NOMO-1 treated with dmso at 0.1 percent for 144 hours (cell line): ENCODE data around the gene ACOD1.
"Not testable (repeated sequence)": the region's sequence is repeated elsewhere in the genome, so short reads cannot be mapped to it uniquely, and the experiment has no call there.

Experiments
- DNase-seq: peaks from one replicate; lab custom pipeline; 2025; ENCODE audit not compliant: unreplicated experiment; lab: John Stamatoyannopoulos, UW

ACOD1 gene

DNA sequence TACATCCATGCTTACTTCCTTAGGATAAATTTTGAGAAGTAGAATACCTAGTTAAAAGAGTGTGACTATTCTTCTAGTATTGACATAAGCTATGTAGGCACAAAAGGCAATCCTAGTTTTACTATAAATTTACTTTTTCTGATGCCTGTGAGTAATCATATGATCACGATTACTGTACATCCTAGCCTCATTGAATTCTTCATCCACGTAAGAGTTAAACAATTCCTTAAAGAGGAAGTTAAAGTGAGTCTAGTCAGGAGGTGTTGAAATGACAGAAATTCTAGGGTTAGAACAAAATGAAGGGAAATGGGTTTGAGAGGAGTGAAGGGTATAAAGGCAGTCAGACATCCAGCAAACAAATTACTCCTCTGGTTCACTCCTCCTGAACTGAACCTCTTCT, at the start of gene ACOD1:
Gene ACOD1, plus strand, starts transcription at position 363 of the 400 bp plus-strand sequence. CDS start 48 bp downstream, outside the sequence.
- DNase-seq, result peak; percentile 78

DNA sequence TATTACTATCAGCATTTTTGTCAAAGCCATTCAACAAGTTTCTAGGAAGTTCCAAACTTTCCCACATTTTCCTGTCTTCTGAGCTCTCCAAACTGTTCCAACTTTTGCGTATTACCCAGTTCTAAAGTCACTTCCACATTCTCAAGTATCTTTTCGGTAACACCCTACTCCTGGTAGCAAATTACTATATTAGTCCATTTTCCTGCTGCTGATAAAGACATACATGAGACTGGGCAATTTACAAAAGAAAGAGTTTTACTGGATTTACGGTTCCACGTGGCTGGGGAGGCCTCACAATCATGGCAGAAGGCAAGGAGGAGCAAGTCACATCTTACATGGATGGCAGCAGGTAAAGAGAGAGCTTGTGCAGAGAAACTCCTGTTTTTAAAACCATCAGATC, 49.2 kb upstream of the ACOD1 start:
- not testable (repeated sequence) for DNase-seq

DNA sequence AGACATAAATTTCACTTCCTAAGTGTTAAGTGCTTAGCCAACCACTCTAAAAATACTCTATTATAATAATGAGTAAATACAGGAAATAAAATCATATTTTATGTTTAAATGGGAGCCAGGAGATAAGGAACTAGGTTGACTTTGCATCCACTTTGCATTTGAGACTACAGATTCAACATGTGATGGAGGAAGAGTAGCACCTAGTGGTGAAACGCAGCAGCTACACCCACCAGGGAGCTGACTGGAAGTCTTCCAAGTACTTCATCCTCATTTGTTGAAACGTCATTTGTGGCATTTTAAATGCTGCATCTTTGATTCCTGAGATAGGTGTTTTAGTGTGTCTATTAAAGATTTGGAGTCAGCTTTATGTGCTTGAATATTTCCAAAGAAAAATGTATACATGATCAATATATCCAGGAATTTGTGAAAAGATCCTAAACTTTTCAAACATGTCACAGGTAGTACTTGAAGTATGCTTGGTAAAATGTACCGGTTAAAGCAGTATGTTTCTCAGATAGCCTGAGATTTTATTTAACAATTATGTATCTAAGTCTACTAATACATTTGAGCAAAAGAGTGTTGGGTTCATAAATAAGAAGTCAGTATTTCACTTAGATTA, 44.7 kb upstream of the ACOD1 start:
- DNase-seq, result peak; percentile 28

DNA sequence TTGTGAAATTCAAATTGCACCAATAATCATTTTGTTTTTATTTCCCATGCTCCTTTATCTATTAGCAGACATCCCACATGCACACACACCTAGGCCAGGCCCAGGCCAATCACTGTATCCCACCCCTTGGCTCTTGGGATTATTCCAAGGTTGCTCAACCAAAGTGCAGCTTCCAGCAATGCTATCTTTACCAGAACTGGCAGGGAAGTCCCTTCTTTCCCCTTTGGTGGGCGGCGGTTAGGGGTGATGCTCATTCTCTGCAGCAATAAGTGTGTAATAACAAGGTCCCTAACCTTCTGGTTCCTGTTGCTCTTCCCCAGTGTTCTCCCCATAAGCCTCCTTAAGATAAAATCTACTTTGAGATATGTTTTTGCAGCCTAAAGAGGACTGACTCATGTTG, 43.8 kb upstream of the ACOD1 start:
- no peak for DNase-seq

DNA sequence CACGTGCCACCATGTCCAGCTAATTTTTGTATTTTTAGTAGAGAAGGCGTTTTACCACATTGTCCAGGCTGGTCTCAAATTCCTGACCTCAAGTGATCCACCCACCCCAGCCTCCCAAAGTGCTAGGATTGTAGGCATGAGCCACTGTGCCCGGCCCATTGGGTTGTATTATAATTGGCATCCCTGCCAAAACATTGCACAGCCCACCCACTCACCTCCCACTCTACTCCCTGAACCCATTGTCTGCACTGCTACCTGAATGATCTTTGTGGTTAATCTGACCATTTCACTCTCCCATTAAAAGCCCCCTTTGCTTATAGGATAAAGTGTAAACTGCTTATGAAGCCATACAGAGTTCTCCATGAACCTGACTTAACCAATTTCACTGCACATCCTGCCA, 35.8 kb upstream of the ACOD1 start:
- DNase-seq, result no peak

DNA sequence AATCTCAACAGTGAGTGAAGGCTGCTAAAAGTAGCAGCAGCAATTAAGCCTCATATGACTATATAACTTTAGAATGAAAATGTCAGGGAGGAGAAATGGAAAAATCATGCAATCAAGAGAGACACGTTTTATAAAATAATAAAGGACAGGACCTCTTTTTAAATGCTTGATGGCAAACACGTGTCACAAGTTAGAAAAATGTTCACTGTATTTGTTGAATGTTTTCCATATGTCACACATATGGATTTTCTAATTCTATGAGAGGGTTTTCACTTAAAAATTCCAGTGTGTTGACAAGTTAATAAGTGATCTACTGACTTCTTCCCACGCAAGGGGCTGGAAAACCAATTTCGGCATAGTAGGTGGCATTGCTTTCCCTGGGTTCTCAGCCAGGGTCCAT, 34.4 kb upstream of the ACOD1 start:
- no peak for DNase-seq

DNA sequence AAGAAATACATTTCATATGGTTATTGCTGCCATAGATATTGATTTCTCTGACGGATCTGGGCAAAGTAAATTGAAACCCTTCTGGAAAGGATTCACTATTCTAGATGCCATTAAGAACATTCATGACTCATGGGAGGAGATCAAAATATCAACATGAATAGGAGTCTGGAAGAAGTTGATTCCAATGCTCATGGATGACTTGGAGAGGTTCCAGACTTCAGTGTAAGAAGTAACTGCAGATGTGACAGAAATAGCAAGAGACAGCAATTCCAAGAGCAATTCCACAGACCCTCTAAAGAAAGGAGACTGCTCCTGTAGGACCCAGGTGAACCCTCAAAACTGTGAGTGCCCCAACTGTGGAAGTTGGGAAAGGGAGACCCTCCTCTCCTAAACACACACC, 31.2 kb upstream of the ACOD1 start:
- no peak for DNase-seq

DNA sequence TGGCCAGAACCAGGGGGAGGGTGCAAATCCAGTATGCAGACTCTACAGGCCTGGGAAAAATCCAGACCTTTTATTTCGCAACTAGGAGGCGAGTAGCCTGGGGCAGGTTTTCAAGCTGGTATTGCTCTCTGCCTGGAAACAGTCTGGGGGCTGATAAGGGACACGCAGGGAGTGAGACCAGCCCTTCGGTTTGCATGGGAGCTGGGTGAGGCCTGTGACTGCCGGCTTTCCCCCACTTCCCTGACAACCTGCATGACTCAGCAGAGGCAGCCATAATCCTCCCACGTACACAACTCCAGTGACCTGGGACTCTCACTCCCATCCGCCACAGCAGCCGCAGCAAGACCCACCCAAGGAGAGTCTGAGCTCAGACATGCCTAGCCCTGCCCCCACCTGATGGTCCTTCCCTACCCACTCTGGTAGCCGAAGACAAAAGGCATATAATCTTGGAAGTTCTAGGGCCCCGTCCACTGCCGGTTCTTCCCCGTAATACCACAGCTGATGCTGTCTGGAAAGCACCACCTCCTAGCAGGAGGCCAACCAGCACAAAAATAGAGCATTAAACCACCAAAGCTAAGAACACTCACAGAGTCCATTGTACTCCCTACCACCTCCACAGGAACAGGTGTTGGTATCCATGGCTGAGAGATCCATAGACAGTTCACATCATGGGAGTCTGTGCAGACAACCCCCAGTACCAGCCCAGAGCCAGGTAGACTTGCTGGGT, 30.4 kb upstream of the ACOD1 start:
- not testable (repeated sequence) for DNase-seq

DNA sequence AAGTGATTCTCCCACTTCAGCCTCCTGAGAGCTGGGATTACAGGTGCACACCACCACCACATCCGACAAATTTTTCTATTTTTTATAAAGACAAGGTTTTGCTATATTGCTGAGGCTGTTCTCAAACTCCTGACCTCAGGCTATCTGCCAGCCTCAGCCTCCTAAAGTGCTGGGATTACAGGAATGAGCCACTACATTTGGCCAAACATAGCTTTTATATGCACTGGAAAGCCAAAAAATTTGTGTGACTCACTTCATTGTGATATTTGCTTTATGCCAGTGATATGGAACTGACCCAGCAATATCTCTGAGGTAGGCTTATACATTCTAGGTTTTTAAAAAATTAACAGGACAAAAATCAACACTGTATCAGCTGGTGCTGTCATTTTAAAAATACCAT, 26.8 kb upstream of the ACOD1 start:
- no peak for DNase-seq

DNA sequence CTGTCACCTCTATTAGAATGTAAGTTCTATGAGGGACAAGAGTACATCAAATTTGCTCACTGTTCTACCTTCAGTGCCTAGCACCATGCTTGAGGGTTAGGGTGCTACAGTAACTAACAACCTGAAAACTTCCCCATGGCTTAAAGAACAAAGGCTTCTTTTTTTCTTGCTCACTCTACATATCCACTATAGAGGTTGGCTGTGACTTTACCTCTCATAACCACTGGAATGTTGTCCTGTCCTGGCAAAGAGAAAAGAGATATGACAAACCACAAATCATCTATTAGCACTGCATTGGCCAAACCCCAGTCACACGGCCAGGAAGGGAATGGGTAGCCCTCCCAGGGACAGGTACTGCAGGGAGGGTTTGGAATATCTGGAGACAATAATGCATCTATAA, 23.2 kb upstream of the ACOD1 start:
- DNase-seq, result no peak

DNA sequence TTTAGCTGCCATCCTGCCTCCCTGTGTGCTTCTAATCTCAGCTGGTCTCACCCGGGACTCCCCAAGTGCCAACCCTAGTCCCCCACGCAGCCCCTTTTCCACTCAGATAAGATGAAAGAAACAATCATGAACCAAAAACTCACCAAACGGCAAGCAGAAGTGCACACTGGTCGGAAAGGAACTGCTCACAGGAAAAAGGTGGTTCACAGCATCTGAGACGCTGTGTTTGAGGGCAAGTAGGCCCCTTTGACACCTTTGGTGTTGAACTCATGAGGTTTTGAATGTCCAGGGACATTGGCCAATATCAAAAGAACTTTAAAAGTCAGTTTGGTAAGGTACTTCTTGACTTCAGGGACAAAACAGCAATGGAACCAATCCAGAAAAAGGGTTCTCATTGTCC, 20.4 kb upstream of the ACOD1 start:
- DNase-seq, result no peak

DNA sequence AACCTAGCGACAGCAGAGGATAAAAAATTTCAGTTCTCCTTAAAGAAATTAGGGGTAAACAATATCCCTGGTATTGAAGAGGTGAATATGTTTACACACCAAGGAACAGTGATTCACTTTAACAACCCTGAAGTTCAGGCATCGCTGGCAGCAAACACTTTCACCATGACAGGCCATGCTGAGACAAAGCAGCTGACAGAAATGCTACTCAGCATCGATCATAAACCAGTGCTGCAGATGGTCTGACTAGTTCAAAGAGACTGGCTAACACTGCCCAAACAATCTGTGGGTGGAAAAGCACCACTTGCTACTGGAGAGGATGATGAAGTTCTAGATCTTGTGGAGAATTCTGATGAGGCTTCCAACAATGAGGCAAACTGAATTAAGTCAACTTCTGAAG, 19.9 kb upstream of the ACOD1 start:
- no peak for DNase-seq

DNA sequence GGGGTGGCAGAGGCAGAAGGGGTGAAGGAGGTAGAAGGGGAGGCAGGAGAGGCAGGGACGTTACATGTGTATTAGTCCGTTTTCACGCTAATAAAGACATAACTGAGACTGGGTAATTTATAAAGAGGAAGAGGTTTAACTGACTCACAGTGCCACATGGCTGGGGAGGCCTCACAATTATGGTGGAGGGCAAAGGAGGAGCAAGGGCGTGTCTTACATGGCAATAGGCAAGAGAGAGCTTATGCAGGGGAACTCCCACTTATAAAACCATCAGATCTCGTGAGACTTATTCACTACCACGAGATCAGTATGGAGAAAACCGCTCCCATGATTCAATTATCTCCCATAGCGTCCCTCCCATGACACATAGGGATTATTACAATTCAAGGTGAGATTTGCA, 19.0 kb upstream of the ACOD1 start:
- DNase-seq, result peak; percentile 25

DNA sequence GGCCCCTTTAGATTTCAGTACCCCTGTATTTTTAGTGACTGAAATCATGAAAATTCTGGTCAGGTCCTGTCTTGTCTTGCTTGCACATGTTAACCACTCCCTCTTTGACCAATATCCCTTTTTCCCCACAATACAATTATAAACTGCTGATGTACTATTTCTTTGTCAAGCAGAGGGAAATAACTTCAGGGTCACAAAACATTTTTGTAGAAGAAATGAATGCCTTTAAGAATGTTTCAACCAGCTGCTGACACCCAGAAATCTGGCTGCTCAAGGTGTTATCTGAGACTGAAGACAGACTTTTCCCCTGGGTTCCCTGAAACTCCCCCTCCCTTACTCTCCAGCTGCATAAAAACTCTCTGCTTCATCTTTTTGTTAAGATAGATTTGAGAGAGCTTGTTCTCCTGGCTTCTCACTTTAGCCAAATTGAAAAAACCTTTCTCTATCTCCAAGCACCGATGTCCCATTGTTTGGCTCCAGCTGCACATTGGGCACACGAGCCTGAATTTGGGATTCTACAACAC, 18.4 kb upstream of the ACOD1 start:
- DNase-seq, result no peak

DNA sequence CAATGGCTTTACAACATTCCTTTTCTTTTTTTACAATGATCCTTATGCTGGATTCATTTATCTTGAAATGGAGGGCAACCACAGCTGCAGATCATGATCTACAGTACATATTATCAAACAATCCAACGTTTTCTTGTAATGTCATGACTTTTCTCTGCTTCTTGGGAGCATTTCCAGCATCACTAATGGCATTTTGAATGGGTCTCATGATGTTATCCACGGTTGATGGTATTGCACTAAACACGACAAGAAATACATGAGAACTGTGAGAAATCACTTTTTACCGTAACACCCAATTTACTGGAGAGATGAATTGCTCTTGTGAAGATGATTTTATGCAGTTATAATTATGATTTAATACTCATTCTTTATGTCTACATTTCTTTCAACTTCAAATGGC, 16.2 kb upstream of the ACOD1 start:
- no peak for DNase-seq

DNA sequence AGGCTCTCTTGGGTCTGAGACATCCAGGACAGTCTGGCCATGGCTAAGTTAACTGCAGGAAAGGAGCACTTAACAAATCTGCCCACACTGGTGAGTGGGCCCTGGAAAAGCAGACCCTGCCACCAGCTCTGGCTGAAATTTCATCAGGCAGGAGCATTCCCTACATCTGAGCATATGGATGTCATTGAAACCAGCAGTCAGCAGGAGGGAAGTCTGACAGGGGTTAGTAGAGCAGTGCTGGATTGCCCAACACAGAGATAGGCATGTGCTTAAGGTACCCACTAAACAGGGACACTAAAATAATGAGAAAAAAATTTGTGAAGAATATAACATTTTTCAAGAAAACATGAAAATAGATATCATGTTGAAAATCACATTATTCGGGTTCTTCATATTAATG, 13.6 kb upstream of the ACOD1 start:
- DNase-seq, result no peak

DNA sequence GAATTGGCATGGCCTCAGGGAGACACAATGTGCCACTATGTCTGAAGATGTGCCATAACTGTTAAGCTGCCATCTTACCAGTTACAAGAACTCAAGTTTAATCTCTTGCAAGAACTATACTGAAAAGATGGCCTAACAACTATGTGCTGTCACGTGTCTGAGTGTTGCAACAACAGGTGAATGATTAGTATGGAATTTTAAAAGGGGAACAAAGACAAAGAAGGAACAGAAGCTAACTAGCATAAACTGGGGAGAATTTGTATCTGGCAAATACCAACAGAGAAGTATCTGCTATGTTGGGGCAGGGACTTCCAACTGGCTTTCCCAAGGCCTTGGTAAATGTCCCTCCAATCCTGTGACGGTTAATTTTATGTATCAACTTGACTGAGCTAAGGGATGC, 11.5 kb upstream of the ACOD1 start:
- DNase-seq, result no peak

DNA sequence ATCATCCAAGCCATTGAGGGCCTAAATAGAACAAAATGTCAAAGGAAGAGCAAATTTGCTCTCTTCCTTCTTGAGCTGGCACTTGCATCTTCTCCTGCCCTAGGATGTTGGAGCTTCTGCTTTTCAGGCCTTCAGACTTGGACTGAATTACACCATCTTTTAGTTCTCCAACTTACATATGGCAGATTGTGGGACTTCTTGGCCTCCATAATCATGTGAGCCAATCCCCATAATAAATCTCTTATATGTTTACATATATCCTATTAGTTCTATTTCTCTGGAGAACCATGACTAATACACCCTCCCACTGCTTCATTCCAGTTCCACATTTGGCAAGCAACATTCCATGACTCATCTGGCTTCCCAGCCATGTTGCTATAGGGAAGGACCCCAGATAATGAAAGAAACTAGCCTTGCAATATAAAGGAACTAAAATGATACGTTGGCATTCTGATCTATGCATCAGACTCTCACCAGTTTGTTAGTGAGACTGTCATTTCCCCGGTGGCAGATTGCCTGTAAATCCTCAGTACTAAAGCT, 11.0 kb upstream of the ACOD1 start:
- no peak for DNase-seq

DNA sequence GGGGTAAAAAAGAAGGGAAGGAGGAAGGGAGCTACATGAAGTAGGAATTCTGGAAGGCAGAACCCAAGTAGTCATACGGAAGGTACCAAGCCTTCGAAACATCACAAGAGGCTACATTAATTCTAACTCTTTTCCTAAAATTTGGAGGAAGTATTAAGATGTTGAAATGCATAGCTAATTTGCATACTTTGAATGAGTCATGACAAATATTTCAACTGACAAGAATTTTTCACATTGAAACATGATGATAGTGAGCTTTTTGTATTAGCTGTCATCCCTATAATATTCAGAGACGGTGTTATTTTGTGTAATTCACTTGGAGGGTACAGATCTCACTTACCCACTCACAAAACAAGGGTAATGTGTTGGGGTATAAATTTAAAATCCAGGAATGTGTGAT, 9.1 kb upstream of the ACOD1 start:
- no peak for DNase-seq

DNA sequence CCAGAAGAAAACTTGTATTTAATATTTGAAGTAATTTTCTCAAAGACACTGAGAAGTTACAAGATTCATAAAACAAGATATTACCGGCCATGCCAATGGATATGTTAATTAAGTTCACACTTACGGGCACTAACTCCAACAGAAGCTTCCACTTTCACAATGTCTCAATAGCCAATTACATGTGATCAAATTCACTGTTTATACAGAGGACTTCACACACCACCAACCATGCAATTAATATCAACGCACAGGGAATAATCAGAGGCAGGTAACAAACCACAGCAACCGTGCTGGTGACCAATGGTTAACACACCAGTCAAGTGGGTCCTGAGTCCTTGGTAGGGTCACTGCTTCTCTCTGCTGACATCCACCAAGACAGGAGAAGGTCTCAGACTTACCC, 5.9 kb upstream of the ACOD1 start:
- DNase-seq, result no peak

DNA sequence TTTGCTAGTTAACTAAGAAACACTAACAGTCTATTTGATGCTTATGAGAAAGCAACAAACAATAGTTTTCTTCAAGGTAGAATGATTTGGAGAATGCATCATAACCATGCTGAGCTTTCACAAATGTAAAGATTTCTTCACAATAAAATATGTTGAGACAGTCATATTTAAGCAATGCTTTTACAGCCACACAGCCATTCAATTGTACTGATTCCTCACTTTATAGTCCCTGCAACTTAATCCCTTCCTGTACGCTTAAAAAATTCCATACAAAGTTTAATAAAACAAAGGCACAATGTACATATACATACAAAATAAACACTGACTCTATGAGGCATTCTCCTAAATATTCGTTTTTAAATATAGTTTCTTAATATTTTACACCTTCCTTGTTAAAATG, 4.7 kb upstream of the ACOD1 start:
- DNase-seq, result no peak

DNA sequence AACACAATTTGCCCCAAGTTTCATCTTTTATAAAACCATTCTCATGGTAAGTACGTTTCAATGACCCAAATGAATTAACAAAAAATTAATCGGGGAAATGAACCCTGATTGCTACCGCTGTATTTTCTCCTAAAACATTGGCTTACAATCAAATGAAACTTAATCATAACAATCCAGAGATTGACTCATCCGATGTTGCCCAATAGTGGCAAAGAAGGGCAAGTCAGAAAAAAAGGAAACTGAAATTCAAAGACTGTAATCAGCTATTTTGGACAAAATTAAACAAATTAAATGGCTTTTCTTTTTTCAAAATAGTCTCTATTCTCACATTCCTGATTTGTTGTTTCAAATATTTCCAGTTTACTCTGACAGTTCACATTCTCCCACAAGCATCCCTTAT, 3.9 kb upstream of the ACOD1 start:
- DNase-seq, result peak; percentile 68
